ENCODE measurements around the gene FAM167B.

DNA sequence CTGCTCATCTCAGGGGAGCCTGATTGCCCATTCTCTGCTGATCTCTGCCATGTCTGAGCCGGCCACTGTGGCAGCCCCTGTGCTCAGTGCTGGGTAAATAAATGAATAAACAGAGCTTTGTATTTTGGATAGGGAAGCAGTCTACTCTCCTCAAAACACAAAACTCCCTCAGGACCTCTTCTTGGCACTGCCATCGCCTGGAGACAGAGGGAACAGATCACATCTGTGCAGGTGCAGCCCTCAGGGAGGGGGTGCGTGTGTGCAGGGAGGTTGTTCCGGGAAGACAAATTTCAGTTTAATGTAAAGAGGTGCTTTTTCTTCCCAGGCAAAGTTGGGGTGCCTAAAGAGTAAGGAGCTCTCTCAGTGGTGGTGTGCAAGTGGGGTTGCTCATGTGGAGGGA is 7.7 kb upstream of the FAM167B start:
- TF ChIP-seq TAF1 (IDR thresholded peaks at IDR 0.05; ENCODE audit: borderline replicate concordance, insufficient read depth, low read length) (no peak), POLR2AphosphoS5 (IDR thresholded peaks at IDR 0.05; ENCODE audit: low read depth, low read length) (no peak), SIN3A (IDR thresholded peaks at IDR 0.05; ENCODE audit: borderline replicate concordance, insufficient read depth, low read length) (no peak), FOXP2 (optimal IDR thresholded peaks at IDR 0.05; ENCODE audit: borderline replicate concordance, extremely low read depth, extremely low read length, insufficient read depth) (no peak)
- TF ChIP-seq, protein P1, sequence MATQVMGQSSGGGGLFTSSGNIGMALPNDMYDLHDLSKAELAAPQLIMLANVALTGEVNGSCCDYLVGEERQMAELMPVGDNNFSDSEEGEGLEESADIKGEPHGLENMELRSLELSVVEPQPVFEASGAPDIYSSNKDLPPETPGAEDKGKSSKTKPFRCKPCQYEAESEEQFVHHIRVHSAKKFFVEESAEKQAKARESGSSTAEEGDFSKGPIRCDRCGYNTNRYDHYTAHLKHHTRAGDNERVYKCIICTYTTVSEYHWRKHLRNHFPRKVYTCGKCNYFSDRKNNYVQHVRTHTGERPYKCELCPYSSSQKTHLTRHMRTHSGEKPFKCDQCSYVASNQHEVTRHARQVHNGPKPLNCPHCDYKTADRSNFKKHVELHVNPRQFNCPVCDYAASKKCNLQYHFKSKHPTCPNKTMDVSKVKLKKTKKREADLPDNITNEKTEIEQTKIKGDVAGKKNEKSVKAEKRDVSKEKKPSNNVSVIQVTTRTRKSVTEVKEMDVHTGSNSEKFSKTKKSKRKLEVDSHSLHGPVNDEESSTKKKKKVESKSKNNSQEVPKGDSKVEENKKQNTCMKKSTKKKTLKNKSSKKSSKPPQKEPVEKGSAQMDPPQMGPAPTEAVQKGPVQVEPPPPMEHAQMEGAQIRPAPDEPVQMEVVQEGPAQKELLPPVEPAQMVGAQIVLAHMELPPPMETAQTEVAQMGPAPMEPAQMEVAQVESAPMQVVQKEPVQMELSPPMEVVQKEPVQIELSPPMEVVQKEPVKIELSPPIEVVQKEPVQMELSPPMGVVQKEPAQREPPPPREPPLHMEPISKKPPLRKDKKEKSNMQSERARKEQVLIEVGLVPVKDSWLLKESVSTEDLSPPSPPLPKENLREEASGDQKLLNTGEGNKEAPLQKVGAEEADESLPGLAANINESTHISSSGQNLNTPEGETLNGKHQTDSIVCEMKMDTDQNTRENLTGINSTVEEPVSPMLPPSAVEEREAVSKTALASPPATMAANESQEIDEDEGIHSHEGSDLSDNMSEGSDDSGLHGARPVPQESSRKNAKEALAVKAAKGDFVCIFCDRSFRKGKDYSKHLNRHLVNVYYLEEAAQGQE (IDR thresholded peaks at IDR 0.05; ENCODE audit: insufficient read depth in 1 of 2, low read depth in 2 of 2, low read length in 2 of 2) = no peak

Data from PFSK-1 (cell line).